Activated CD8-positive, alpha-beta memory T cell treated with anti-CD3 and anti-CD28 coated beads for 36 hours (primary cell): ENCODE measurements around the gene GOLGA2. TPM values are rescaled to one million over a fixed set of nuclear protein-coding genes. Genes with fewer than 3 reads are reported as not detected.

Source experiments
- CTCF ChIA-PET: fragments of 350-600 bp; sonication (Branson Sonifier 250); formaldehyde crosslinking; loops from one replicate; lab custom pipeline; 2021; ENCODE audit warnings: antibody characterized with exemption; lab: Charles Lee
- POLR2A ChIA-PET: fragments of 350-600 bp; sonication (Branson Sonifier 250); formaldehyde crosslinking; loops from one replicate; lab custom pipeline; 2021; ENCODE audit warnings: antibody characterized with exemption; lab: Charles Lee
- total RNA-seq, 2 experiments: library from RNA; stranded (reverse); gene quantifications; one replicate each; pipeline ENCODE4 v1.2.3, GENCODE V29; 2021

The GOLGA2 gene
- total RNA-seq, 2 experiments from 2014 or later = 34.0 to 35.2 TPM

DNA sequence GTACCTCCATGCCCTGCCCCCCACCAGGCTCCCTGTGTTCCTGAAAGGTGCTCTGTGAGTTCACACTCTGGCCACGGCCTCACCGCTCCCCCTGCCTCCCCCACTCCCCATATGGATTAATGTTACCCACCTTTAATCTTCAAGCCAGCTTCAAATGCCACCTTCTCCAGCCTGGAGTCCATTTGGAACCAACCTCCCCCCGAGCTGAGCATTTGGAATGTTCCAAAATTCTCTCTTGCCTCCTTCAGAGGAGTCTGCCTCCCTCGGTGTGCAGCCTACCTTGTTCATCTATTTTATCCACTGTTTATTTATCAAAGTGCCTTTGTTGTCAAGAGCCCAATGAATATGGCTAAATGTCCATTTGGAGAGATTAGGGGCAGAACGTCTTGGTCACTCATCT, 4.3 kb downstream of the GOLGA2 start:
- ChIA-PET CTCF (interaction anchor here (0.7 to 0.9 kb wide), 3 partner anchors 11 to 24 kb away, joined by 3 to 4 read pairs (median 4); no protein-coding TSS in a partner anchor), POLR2A (no interaction called here)

DNA sequence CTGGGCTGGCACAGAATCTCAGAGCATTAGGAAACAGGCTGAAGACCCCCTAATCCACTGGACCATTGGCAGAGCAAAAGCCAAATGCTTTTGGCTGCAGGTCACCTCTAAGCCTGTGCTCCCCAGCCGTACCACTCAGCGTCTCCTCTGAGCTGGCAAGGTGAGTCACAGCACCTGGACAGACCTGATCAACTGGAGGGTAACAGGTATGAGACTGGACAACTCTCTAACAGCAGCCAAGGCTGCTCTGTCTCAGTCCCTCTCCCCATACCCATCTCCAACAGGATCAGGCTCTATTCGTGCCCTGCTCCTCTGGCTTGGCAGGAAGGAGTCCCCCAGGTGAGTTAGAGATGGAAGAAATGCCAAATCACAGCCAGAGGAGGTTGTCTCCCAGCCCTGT, 4.7 kb downstream of the GOLGA2 start:
- POLR2A ChIA-PET = no interaction called here
- CTCF ChIA-PET = interaction anchor here (0.7 kb wide), 2 partner anchors 11 to 20 kb away, joined by 3 to 4 read pairs; no protein-coding TSS in a partner anchor

DNA sequence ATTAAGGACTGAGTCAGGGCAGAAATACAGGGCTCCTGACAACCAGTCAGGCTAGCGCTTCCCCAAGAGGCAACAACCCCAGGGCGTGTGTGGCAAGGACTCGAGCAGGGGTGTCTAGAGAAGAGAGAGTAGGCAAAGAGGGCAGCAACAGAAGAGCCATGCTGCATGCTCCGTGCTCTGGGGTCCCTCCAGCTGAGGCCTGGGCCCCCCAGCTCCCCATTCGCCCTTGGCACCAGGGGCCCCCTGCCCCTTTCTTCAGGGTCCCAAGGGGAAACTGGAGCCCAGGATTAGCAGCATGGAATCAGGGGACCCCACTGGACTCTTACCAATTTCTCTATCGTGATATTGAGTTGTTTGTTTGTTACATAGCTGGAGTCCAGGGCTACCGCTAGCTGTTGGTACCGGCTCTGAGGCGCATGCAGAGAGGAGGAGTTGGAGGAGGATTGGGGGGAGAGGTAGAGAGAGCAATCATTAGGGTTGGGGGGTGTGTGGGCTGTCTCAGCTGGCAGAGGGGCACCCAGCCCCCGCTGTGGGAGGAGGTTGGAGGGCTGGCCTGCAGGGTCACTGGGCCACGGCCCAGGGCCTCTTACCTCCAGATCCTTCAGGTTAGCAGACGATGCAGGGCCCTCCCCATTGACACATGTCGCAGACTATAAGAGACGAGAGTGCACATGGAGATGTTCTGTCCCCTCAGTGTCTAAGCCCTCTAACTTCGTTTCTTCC, 8.8 kb downstream of the GOLGA2 start:
- CTCF ChIA-PET = interaction anchor here (0.9 kb wide), 2 partner anchors 15 to 47 kb away, joined by 3 to 4 read pairs; no protein-coding TSS in a partner anchor
- POLR2A ChIA-PET = no interaction called here

- ChIA-PET CTCF (no interaction called here), POLR2A (interaction anchor here (0.7 kb wide), 1 partner anchor 274 kb away, joined by 3 read pairs; no protein-coding TSS in a partner anchor)
Measured at GRCh38 chr9:128265348-128265847, 10.4 kb downstream of the GOLGA2 start.

- CTCF ChIA-PET = interaction anchor here (0.7 to 0.8 kb wide), 2 partner anchors 9 to 23 kb away, joined by 3 to 4 read pairs; no protein-coding TSS in a partner anchor
Measured at GRCh38 chr9:128262687-128263086, 13.1 kb downstream of the GOLGA2 start.

GRCh38 chr9:128260340-128260739, 15.5 kb downstream of the GOLGA2 start:
- POLR2A ChIA-PET = no interaction called here
- CTCF ChIA-PET = interaction anchor here (0.9 to 1.0 kb wide), 2 partner anchors 11 to 558 kb away, joined by 3 to 4 read pairs; partner anchors contain the start of gene ENDOG

More at GRCh38 chr9:128262687-128263086, 13.1 kb downstream of the GOLGA2 start:
- POLR2A ChIA-PET = no interaction called here

DNA sequence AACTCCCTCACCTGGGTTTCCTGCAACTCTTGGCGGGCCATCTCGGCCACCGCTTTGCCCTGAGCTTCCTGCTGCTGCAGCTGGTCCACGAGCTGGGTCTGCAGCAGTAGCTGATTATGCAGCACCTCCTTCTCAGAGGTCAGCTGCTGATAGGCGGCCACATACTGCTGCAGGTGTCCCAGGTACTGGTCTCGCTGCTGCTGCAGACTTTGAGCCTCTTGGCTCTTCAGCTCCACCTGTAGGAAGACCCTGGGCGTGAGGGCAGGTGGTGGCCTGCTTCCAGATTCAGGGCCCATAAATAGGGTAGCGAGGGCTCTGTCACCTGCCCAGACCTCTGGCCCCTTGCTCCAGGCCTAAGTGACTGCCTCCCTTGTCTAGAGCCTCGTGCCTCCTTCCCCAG, 16.7 kb downstream of the GOLGA2 start:
- ChIA-PET POLR2A (no interaction called here), CTCF (no interaction called here)

DNA sequence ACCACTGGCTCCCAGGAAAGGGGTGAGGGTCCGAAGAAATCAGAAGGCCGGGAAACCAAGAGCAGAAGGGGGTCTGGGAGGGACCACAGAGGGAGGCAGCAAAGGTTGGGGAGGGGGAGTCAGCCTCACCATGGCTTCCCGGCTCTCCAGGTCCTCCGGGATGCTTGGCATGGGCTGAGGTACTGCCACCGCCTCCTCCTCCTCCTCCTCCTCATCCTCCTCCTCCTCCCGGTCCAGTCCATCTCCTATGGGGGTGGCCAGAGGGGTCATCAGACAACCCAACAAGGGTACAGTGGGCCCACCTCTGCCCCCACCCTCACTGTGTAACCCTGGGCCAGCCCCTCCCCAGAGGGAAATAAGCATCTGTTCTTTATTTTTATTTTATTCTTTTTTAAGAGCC, 17.5 kb downstream of the GOLGA2 start:
- ChIA-PET POLR2A (no interaction called here), CTCF (no interaction called here)

- ChIA-PET CTCF (no interaction called here), POLR2A (no interaction called here)
Measured at GRCh38 chr9:128257907-128258306, 17.9 kb downstream of the GOLGA2 start.

DNA sequence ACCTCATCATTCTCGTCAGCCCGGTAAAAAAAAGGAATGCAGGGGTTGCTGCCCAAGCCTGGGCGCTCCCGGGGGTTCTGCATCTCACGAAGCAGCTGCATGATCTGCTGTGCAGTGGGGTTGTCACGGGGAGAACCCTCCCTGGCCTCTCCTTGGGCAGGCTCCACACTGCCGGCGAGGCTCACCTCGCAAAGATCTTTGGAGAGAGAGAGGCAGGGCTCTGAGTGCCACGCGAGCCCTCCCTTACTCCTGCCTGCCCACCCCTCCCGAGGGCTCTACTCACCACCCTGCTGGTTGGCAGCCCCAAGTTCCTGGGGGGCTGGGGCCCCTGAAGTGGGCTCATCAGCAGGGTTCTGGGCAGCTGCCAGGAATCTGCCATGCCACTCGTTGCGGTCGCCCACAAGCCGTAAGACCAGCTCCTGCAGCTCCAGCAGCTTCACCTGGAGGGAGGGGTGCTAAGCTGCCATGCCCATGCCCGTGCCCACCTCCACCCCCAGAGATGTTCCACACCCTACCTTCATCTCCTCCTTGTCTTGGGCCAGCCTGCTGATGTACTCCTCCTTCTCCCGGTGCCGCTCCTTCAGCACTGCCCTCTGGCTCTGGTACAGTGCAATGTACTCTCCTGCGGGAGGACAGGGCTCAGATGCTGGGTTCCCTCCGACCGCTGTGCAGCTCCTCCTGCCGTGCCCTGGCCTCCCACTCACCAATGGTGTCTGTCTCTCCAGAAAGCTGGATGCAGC, 18.6 kb downstream of the GOLGA2 start:
- ChIA-PET CTCF (no interaction called here), POLR2A (no interaction called here)

GRCh38 chr9:128254855-128255759, 20.7 kb downstream of the GOLGA2 start:
- ChIA-PET POLR2A (no interaction called here), CTCF (interaction anchor here (0.6 to 0.9 kb wide), 4 partner anchors 15 to 103 kb away, joined by 3 read pairs; no protein-coding TSS in a partner anchor)

- ChIA-PET CTCF (no interaction called here), POLR2A (no interaction called here)
Measured at GRCh38 chr9:128254362-128254761, 21.4 kb downstream of the GOLGA2 start.

- POLR2A ChIA-PET = no interaction called here
- CTCF ChIA-PET = interaction anchor here (0.6 kb wide), 1 partner anchor 8 kb away, joined by 4 read pairs; no protein-coding TSS in a partner anchor
Measured at GRCh38 chr9:128253991-128254346, 21.8 kb downstream of the GOLGA2 start.

DNA sequence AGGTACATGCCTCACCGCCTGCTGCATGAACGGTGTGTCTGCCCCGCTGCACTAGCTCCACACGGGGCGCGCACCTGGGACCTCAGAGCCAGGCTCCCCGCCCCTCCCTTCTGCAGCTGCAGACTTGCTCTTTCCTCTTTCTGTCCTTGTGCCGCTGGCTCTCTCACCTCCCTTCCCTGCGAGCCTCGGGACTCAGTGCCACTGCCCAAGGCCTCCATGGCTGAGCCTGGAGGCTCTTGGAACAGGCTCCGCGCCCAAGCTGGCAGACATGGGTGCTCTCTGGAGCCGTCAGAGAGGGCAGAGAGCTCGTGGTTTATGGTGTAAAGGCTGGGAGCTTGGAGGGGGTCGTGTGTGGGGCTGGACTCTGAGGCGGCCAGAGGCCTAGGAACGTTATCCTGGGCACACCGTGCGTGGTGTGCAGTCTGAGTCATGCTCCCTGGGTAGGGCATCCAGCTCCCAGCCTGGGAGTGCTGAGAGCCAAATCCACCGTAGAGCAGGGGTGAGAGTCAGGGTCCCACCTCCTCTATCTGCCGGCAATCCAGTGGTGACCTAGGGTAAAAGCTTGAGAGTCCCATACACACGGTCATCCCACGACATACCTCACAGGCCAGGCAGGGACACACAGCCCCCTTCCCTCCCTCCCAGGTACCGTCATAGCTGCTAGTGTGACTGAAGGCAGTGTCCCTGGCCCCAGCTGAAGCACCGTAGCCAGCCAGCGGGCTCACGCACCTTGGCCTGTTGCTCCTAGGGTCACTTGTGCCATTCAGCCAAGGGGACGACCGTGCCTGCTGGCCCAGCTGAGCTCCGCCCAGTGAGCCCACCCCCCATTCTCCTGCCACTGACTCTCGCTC, 22.4 kb downstream of the GOLGA2 start:
- CTCF ChIA-PET = interaction anchor here (0.6 to 1.3 kb wide), 2 partner anchors 9 to 19 kb away, joined by 3 to 4 read pairs; no protein-coding TSS in a partner anchor
- POLR2A ChIA-PET = no interaction called here

DNA sequence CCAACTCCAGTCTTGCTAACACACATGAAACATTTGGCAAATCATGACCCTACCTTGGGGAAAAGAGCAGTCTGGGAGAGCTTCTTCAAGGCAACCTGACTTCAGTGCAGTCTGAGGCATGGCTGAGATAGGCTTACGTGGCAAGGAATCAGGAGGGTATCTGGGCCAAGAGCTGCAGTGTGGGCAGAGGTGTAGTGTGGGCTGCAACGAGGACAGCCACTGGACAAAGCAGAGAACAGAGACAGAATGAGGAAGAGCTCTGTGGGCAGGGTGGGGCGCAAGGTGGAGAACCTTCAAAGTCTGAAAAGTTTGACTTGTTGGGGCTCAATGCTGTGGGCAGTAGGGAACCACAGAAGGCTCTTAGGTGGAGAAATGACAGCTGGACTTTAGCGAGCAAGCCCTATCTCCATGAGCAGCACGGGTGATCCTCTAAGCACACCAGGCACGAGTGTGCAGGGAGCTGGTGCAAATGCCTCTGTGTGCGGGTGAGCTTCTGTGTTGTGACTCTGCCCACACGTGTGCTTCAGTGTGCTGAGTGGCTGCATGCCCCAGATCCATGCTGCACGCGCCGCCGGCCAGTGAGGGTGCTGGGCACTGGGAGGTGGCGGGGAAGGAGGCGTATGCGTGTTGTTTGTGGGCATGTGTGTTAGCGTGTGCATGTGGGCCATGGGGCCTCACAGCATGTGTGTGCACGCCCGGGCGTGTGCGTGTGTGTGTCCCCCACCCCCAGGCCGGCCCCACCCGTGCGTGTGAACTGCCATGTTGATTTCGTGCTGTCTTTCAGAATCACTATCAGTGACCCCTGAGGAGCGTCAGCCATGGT, 23.3 kb downstream of the GOLGA2 start:
- CTCF ChIA-PET = interaction anchor here (1.3 kb wide), 3 partner anchors 15 to 62 kb away, joined by 3 to 4 read pairs (median 3); no protein-coding TSS in a partner anchor
- POLR2A ChIA-PET = interaction anchor here (0.5 kb wide), 1 partner anchor 61 kb away, joined by 3 read pairs; no protein-coding TSS in a partner anchor

- ChIA-PET CTCF (interaction anchor here (1.3 kb wide), 3 partner anchors 16 to 61 kb away, joined by 3 to 4 read pairs (median 3); no protein-coding TSS in a partner anchor), POLR2A (no interaction called here)
Measured at GRCh38 chr9:128251732-128252100, 24.1 kb downstream of the GOLGA2 start.
